ENCODE results near the gene VRK1. TPM values are rescaled to one million over a fixed set of nuclear protein-coding genes. Genes with fewer than 3 reads are reported as not detected.

Gene VRK1
- total RNA-seq, 1 experiment from 2014 or later, result 67.3 TPM

- Mint-ChIP-seq H3K4me3 (no peak overlapping the region), H3K27ac (peak overlapping the region; percentile 28; the same call in 1 of the 2 replicates), H3K4me1 (peaks cover 42% of the 10 kb centered on the region), H3K9me3 (0 out of 2 replicates have a peak, but pooled peaks cover 4% of the 10 kb centered on the region), H3K27me3 (ENCODE audit: low read depth) (no peaks in the 10 kb centered on the region), H3K36me3 (no peaks in the 10 kb centered on the region)
- no peak for TF ChIP-seq CREB1 (CRISPR knock-in tag; IDR thresholded peaks at IDR 0.05)
- TF ChIP-seq SP1 (CRISPR knock-in tag; conservative IDR thresholded peaks at IDR 0.05), result no peak
- TF ChIP-seq CREM (CRISPR knock-in tag; IDR thresholded peaks at IDR 0.05), result no peak
- TF ChIP-seq ESRRA (CRISPR knock-in tag; IDR thresholded peaks at IDR 0.05; ENCODE audit: borderline replicate concordance), result no peak
- no peak for TF ChIP-seq FOXK1 (CRISPR knock-in tag; IDR thresholded peaks at IDR 0.05)
- no peak for TF ChIP-seq EMX1 (CRISPR knock-in tag; IDR thresholded peaks at IDR 0.05)
- TF ChIP-seq TCF7 (CRISPR knock-in tag; IDR thresholded peaks at IDR 0.05; ENCODE audit: low read depth), result no peak
- TF ChIP-seq, protein P1, sequence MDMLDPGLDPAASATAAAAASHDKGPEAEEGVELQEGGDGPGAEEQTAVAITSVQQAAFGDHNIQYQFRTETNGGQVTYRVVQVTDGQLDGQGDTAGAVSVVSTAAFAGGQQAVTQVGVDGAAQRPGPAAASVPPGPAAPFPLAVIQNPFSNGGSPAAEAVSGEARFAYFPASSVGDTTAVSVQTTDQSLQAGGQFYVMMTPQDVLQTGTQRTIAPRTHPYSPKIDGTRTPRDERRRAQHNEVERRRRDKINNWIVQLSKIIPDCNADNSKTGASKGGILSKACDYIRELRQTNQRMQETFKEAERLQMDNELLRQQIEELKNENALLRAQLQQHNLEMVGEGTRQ (CRISPR knock-in tag; IDR thresholded peaks at IDR 0.05), result no peak
- TF ChIP-seq, protein P2, sequence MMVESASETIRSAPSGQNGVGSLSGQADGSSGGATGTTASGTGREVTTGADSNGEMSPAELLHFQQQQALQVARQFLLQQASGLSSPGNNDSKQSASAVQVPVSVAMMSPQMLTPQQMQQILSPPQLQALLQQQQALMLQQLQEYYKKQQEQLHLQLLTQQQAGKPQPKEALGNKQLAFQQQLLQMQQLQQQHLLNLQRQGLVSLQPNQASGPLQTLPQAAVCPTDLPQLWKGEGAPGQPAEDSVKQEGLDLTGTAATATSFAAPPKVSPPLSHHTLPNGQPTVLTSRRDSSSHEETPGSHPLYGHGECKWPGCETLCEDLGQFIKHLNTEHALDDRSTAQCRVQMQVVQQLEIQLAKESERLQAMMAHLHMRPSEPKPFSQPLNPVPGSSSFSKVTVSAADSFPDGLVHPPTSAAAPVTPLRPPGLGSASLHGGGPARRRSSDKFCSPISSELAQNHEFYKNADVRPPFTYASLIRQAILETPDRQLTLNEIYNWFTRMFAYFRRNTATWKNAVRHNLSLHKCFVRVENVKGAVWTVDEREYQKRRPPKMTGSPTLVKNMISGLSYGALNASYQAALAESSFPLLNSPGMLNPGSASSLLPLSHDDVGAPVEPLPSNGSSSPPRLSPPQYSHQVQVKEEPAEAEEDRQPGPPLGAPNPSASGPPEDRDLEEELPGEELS (CRISPR knock-in tag; IDR thresholded peaks at IDR 0.05), result no peak
- no peak for TF ChIP-seq E2F4 (CRISPR knock-in tag; IDR thresholded peaks at IDR 0.05; ENCODE audit: borderline replicate concordance, low read depth)
- no peak for TF ChIP-seq ATF2 (CRISPR knock-in tag; IDR thresholded peaks at IDR 0.05; ENCODE audit: borderline replicate concordance, low read depth)
- TF ChIP-seq, protein P3, sequence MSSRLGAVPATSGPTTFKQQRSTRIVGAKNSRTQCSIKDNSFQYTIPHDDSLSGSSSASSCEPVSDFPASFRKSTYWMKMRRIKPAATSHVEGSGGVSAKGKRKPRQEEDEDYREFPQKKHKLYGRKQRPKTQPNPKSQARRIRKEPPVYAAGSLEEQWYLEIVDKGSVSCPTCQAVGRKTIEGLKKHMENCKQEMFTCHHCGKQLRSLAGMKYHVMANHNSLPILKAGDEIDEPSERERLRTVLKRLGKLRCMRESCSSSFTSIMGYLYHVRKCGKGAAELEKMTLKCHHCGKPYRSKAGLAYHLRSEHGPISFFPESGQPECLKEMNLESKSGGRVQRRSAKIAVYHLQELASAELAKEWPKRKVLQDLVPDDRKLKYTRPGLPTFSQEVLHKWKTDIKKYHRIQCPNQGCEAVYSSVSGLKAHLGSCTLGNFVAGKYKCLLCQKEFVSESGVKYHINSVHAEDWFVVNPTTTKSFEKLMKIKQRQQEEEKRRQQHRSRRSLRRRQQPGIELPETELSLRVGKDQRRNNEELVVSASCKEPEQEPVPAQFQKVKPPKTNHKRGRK (CRISPR knock-in tag; IDR thresholded peaks at IDR 0.05; ENCODE audit: borderline replicate concordance), result no peak
- TF ChIP-seq, protein P4, sequence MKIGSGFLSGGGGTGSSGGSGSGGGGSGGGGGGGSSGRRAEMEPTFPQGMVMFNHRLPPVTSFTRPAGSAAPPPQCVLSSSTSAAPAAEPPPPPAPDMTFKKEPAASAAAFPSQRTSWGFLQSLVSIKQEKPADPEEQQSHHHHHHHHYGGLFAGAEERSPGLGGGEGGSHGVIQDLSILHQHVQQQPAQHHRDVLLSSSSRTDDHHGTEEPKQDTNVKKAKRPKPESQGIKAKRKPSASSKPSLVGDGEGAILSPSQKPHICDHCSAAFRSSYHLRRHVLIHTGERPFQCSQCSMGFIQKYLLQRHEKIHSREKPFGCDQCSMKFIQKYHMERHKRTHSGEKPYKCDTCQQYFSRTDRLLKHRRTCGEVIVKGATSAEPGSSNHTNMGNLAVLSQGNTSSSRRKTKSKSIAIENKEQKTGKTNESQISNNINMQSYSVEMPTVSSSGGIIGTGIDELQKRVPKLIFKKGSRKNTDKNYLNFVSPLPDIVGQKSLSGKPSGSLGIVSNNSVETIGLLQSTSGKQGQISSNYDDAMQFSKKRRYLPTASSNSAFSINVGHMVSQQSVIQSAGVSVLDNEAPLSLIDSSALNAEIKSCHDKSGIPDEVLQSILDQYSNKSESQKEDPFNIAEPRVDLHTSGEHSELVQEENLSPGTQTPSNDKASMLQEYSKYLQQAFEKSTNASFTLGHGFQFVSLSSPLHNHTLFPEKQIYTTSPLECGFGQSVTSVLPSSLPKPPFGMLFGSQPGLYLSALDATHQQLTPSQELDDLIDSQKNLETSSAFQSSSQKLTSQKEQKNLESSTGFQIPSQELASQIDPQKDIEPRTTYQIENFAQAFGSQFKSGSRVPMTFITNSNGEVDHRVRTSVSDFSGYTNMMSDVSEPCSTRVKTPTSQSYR (CRISPR knock-in tag; IDR thresholded peaks at IDR 0.05), result no peak
- TF ChIP-seq ZNF219 (CRISPR knock-in tag; IDR thresholded peaks at IDR 0.05; ENCODE audit: borderline replicate concordance), result no peak
- TF ChIP-seq PREB (CRISPR knock-in tag; IDR thresholded peaks at IDR 0.05; ENCODE audit: borderline replicate concordance), result no peak
- no peak for ATAC-seq
- DNase-seq (ENCODE audit: low spot score), result no peak
- ChIA-PET CTCF (interaction anchor here (1.7 kb wide), 1 partner anchor 80 kb away, joined by 5 read pairs; no protein-coding TSS in a partner anchor), POLR2A (no interaction called here)
These were observed 24.3 kb downstream of the VRK1 start for GRCh38 chr14:96821501-96821900.

All from WTC11 (cell line).